Left forelimb (tissue), 1 donor: Measurements from ENCODE around the gene RGS9.
"Not testable (repeated sequence)": the region's sequence is repeated elsewhere in the genome, so short reads cannot be mapped to it uniquely, and the experiment has no call there.

Source experiments
- DNase-seq: peaks from one replicate; pipeline ENCODE4 v3.0.0-alpha.2; 2018; ENCODE audit warnings: low spot score

Gene RGS9

DNA sequence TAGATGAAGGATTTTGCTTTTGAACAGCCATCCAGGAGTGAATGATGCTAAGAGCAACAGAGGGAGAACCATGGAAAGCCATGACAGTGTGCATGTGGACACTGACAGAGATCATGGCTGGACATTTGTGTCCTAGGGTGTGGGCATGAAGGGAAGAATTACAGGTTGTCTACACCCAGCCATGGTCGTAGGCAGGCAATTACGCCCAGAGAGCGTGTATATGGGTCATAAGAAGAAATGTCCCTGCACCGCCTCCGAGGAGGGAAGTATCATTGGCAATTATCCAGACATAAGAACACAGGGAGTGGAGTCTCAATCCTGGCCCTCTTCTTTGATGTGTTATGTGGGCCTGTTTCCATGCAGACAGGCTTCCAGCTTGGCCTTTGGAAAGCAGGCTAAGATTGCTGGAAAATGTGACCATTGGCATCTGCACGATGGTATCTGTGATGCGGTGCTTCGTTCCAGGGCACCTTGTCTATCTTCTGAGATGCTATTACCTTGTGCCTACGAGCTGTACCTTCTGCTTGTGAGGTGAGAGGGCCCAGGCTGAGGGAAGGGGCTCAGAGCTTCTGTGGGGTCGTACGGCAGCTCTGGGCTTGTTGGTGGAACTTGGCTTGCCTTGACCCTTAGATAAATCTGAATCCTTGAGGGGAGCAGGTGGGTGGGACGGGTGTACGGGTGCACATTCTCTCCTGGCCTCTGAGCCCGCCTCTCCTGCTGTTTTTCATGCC, 19.8 kb downstream of the RGS9 start:
- no peak for DNase-seq

DNA sequence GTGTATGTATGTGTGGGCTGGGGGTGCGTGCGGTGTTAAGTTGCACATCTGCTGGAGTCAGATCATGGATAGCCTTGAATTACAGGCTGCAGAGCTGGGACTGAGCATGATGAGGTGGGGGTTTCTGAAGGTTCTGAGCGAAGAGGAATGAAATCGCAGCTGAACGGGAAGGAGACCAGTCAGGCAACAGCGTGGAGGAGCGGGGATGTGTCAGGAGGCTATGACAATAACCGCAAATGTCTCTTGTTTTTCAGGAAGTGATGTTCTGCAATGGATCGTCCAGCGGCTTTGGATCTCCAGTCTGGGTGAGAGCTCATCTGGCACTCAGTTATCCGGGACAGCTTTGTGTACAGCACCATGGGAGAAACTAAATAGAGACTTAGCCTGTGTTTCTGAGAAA, 20.9 kb downstream of the RGS9 start:
- no peak for DNase-seq

DNA sequence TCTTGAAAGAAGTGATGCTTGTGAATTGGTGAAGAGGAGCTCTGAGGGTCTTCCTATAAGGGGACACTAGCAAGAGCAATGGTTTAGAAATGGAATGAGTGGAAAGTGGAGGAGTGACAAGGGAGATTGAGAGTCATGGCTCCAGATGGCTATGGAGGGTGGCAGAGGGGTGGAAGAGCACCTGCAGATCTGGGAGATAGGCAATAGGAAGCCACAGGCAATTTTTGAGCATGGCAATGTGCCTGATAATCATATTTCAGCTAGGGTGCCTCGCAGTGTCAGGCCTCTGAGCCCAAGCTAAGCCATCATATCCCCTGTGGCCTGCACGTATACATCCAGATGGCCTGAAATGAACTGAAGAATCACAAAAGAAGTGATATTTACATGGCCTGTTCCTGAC, 21.5 kb downstream of the RGS9 start:
- no peak for DNase-seq

DNA sequence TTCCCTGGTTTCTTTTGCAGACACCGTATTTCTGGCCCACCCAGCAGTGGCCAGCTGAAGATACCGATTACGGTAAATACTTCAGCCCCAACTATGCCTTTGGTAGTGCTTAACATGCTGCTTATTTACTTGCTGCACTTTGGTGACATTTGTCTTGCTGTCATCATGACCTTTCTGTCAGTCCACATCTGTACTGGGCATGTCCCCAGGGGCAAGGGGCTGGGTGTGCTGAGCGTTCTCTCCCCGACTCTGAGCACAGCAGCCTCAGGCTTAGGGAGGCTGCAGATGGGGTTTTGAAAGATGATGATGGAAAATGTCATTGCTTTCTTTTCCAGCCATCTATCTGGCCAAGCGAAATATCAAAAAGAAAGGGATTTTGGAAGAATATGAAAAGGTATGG, 23.3 kb downstream of the RGS9 start:
- no peak for DNase-seq

DNA sequence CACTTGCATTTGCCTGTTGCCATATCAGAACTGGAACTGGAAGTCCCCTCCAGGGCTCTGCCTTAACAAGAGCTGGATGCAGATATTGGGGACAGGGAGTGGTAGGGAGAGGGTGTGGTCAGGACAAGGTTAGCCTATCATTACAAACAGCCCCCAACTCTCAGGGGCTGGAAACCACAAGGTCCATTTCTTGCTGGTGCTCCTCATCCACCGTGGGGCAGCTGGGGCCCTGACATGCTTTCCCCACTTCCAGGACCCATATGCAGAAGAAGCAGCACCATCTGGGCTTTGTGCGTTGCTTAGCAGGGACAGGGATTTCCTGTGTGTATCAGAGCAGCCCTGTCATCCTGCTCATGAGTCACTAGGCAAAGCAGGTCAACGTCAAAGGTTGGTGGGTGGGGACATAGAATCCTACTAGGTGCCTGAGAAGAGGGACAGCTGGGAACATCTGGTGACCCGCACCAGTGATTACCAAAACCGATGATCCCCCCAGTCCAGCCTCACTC, 26.9 kb downstream of the RGS9 start:
- no peak for DNase-seq

DNA sequence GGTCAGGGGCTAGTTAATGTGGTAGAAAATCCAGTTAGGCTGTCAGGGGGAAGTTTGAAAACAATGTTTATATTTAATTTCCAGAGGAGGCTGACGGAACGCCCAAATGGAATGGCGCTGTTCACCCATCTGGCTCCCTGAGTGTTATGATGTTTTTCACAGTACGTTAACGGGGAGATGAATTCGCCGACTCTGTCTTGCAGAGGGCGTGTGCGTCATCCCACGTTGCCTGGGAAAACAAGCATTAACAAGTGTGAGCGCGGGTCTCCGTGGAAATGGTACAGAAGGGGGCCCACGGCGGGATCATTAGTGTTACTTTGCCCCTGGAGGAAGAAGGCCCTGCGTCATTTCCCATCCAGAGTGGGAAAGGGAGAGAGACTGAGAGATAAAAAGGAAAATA, 29.6 kb downstream of the RGS9 start:
- DNase-seq = no peak

DNA sequence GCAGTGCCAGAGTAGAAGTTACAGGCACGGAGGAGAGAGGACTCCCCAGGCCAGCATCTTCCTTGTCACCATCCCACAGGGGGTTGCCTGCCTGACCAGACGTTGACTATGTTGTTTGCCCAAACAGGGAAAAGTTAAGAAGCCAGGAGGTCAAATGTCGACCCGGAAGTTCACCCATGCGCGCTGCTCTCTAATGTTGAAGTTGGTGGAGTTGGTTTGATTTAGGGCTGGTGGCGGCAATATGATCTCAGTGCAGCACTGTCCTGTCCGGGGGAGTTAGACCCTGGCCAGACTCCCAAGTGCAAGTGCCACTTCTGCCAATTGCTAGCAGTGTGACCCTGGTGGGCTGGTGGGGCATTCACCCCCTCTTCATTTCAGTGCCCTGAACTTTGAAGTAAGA, 30.4 kb downstream of the RGS9 start:
- DNase-seq = no peak

DNA sequence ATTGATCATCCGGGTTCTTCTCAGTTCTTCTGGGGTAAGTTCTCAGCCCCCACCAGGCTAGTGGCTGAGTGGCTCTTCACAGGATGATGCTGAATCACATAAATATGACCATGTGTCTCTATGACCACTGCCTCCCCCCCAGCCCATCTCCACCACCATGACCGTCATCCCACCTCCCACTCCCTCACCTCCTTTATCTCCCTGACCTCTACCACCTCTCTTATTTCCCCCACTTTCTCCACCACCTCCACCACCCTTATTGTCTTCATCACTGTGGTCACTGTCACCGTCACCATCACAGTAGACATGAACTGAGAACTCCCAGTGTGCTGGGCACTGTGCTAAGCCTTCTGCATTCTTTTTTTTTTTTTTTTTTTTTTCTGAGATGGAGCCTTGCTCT, 32.5 kb downstream of the RGS9 start:
- no peak for DNase-seq

DNA sequence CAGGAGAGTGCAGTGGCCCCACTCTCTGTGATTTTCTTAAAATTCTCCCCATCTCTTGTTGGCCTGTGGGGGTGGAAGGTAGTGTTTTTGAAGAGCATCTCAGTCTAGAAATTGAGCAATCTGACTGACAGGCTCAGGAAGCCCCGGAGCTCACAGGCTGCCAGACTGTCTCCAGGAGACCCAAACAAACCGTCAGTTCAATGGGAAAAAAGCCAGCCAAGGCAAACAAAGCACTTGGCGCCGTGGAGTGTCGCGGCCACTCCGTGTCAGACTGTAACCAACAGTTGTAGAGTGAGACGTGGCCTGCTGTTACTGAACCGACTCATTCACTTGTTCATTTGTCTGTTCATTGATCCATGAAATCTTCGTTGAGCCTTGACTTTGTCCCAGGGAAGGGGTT, 33.7 kb downstream of the RGS9 start:
- no peak for DNase-seq

DNA sequence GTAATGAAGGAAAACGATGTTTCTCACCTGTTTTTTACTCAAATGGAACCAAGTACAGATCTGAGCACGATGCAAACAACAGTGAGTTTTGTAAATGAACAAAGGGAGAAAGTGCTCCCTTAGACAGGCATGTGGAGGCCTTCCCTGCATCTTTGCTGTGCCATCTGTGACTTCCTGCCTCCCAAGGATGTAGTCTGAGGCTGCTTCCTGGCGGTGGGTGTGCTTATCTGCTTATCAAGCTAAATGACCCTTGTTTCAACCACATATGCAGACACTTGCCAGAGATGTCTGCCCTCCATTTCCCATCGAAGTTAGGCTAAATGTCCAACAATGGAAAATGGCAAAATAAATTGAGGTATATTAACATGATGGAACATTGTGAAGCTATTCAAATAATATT, 34.6 kb downstream of the RGS9 start:
- DNase-seq = no peak

DNA sequence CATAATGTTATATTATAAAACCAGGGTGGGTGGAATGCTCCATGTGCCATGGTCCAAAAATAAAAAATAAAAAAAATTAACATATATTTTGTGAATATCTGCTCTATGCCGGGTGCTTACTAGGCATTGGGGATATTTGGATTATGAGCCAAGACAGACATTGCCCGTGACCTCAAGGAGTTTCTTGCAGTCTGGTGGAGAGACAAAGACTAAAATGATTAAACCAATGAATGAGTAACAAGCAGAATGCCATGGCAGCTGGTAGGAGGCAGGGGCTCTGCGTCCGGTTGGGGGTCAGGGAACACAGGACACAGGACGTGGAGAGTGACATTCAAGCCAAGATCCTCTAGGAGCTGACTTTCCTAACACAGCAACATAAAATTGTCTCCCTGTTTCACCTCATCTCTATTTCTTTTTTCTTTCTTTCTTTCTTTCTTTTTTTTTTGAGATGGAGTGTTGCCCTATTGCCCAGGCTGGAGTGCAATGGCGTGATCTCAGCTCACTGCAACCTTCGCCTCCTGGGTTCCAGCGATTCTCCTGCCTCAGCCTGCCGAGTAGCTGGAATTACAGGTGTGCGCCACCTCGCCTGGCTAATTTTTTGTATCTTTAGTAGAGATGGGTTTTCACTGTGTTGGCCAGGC, 35.4 kb downstream of the RGS9 start:
- no peak for DNase-seq

DNA sequence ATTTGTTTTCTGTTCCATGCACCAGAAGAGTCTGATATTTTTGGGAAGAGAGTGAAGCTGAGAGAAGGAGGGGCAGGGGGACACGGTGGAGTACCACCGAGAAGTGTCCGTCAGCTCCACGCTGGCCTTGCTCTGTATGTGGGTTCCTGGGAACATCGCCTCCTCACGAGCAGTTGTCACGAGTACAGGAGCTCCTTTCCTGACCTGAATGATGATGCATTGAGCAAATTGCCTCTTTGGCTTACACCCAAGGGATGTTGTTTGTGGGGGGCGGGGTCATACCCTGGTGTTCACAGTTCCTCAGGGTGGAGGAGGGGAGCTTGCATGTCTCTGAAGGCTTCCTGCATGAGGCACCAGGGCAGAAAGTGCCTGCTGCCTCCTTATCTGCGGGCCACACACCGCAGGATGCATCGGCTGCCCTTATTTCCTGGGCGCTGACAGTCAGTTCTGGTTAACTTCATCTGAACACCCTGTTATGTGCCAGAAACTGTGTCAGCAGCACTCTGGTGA, 36.2 kb downstream of the RGS9 start:
- DNase-seq = no peak

DNA sequence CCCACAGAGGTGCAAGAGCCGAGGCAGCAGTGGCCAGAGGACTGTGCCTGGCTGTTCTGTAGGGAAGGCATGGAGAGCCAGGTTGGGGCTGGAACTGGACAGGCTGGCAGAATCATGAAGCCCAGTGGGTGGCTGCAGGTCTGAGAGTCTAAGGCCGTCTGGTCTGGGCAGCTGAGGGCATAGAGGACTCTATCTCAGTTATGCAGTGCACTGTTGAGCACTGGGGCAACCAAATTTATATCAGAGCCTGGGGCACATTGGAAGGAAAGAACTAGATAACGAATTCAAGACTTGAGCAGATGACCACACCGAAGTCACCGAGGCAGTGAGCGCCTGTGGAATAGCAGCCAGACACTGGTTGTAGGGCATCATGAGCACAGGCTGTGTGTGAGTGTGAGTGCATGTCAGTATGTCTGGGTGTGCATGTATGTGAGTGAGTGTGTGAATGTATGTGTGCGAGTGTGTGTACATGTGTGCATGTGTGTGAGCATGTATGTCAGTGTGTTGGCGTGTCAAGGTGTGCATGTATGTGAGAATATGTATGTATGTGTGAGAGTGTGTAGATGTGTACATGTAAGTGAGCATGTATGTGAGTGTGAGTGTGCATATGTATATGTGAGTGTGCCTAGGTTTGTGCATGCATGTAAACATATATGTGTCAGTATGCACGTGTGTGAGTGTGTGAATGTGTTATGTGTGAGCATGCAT, 37.0 kb downstream of the RGS9 start:
- no peak for DNase-seq

DNA sequence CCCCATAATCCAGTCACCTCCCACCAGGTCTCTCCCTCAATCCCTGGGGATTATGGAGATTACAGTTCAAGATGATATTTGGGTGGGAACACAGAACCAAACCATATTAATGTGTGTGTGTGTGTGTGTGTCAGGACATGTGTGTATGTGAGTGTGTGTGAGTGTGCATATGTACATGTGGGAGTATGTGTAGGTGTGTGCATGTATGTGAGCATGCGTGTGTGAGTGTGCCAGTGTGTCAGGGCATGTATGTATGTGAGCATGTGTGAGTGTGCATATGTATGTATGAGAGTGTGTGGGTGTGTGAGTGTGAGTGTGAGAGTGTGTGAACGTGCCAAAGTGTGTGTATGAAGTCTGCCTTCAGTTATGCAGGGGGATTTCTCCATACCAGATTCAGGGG, 37.8 kb downstream of the RGS9 start:
- DNase-seq = no peak

DNA sequence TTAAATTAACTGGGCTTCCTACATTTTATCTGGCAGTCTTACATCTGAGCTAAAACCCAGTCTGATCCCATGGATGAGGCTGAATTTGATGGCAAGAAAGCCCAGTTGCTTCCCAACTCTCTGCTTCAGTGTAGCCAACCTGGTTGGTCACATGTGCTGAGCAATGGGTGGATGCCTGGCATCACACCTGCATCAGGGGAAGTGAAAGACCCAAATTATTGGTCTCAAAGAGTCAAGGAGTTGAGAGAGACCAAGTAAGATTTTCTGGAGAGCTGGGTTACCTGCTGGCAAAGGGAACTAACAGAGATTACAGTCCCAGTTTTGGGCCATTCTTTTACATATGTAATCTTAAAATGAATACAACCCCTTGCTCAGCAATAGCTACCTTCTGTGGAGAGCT, 38.8 kb downstream of the RGS9 start:
- DNase-seq = no peak

DNA sequence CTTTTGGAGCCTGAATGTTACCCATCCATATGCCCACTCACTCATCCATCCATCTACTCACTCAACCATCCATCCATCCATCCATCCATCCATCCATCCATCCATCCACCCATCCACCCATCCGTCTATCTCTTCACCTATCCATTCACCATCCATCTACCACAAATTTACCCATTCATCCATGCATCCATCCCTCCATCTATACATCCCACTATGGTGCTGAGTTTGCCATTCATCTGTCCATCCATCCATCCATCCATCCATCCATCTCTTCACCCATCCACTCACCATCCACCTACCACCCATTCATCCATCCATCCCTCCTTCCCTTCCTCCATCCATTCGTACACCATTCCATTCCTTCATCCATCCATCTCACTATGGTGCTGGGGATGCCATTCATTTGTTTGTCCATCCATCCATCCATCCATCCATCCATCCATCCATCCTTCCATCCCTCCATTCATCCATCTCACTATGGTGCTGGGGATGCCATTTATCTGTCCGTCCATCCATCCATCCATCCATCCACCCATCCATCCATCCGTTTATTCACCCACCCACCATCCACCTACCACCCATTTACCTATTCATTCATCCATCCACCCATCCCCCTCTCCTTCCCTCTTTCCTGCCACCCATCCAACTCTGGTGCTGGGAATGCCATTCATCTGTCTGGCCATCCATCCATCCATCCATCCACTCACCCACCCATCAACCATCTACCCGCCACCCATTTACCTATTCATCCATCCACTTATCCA, 39.7 kb downstream of the RGS9 start:
- DNase-seq = no peak

DNA sequence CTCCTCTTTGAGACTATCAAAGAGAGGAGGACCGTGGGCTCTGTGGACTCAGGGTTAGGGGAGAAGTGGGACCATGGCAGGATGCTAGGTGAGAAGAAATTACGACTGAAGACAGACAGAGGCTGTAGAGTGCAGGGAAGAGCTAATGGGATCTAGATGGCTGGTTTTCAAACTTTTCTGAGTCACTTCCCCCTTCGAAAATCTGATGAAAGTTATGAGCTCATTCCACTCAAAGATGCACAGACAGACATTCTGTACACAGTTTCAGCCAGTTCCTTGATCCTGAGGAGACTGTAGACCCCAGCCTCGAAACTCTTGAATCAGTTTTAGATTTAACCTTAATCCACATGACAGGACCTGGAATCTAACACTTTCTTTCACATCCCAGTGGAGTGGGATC, 40.7 kb downstream of the RGS9 start:
- DNase-seq = no peak

DNA sequence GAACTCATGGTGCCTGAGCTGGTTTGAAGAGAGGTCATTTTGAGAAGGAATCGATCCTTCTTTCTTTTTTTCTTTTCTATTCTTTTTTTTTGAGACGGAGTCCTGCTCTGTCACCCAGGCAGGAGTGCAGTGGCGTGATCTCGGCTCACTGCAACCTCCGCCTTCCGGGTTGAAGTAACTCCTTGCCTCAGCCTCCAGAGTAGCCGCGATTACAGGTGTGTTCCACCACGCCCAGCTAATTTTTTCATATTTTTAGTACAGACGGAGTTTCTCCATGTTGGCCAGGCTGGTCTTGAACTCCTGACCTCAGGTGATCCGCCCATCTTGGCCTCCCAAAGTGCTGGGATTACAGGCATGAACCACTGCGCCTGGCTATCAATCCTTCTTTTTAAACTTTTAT, 43.1 kb downstream of the RGS9 start:
- not testable (repeated sequence) for DNase-seq

DNA sequence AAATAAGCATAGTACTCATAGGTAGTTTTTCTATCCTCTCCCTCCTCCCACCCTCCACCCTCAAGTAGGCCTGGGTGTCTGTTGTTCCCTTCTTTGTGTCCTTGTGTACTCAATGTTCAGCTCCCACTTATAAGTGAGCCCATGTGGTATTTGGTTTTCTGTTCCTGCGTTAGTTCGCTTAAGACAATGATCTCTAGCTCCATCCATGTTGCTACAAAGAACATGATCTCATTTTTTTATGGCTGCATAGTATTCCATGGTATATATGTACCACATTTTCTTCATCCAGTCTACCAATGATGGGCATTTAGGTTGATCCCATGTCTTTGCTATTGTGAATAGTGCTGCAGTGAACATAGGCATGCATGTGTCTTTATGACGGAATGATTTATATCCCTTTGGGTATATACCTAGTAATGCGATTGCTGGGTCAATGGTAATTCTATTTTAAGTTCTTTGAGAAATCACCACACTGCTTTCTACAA, 43.6 kb downstream of the RGS9 start:
- DNase-seq = not testable (repeated sequence)

DNA sequence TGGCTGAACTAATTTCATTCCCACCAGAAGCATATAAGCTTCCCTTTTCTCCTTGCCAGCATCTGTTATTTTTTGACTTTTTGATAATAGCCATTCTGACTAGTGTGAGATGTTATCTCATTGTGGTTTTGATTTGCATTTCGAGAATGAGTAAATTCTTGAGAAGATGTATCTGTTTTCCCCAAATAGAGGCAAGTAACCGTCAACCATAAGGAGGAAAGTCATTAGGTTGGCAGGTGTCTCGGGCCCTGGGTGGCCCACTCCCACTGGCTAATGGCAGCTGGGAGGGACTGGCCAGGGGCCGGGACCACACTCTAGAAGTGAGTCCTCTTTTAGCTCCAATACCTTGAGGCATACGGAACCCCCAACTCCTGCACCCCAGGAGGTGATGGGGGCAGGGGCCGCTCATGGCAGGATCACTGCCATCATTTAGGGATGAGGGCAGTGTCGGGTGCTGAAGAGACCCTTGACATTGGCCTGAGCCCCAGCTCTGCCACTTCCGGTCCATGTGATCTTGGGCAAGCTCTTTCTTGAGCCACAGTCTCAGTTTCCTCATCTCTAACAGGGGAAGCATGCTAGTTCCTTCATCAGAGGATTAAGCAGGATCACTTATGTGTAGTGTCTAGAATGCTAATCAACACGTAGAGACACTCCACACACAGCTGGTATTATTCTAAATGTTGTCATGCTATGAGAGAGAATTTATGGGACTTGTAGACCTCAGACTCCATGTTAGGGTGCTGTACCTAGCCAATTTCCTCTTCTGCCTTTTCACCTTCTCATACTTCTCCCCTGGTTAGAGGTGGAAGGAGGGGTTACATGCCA, 44.3 kb downstream of the RGS9 start:
- no peak for DNase-seq

DNA sequence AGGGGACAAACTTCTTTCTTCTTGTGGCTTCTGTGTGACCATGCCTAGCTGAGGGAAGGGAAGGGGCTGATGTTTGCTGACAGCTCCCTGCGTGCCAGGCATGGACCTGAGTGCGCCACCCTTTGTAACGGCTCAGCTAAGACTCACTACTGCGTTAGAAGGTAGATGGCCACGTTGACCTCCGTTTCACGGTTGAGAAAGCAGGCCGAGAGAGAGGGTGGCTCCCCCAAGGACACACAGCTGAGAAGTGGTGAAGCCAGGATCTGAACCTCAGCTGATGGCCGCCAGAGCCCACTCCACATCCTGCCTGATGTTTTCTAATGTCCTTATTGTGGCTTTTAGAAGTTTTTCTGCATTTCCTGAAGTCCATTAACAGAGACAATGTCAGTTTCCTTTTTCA, 45.1 kb downstream of the RGS9 start:
- no peak for DNase-seq
